SK-N-SH treated with all-trans-retinoic acid at 6 μM for 48 hours (cell line): ENCODE results near the gene GDAP1L1.

Experiments used
- CREB5 ChIP-seq: fragments of 250-450 bp; sonication (Bioruptor Pico); IDR thresholded peaks from 2 replicates; pipeline ENCODE4 v1.5.1; 2020; ENCODE audit warnings: low read depth, mild to moderate bottlenecking, moderate library complexity
- GLIS3 ChIP-seq: fragments of 250-450 bp; sonication (Bioruptor Pico); IDR thresholded peaks from 2 replicates; pipeline ENCODE4 v1.5.0; 2020; ENCODE audit warnings: mild to moderate bottlenecking, moderate library complexity
- ISL1 ChIP-seq: fragments of 250-450 bp; sonication (Bioruptor Pico); IDR thresholded peaks from 2 replicates; pipeline ENCODE4 v2.1.2; 2022; ENCODE audit warnings: mild to moderate bottlenecking, moderate library complexity
- RARB ChIP-seq: fragments of 250-450 bp; sonication (Bioruptor Pico); IDR thresholded peaks from 2 replicates; pipeline ENCODE4 v1.8.0; 2021; ENCODE audit warnings: mild to moderate bottlenecking, moderate library complexity
- TCF4 ChIP-seq: fragments of 250-450 bp; sonication (Bioruptor Pico); IDR thresholded peaks from 2 replicates; pipeline ENCODE4 v1.8.0; 2021; ENCODE audit warnings: mild to moderate bottlenecking, moderate library complexity, borderline replicate concordance
- ZC3H10 ChIP-seq: fragments of 250-450 bp; sonication (Bioruptor Pico); IDR thresholded peaks from 2 replicates; pipeline ENCODE4 v1.5.1; 2021; ENCODE audit warnings: mild to moderate bottlenecking, moderate library complexity

GRCh38 chr20:44224637-44225036 lies 22.5 kb upstream of the GDAP1L1 start:
- TF ChIP-seq RARB (CRISPR knock-in tag) (no peak), ZC3H10 (CRISPR knock-in tag) (no peak), TCF4 (no peak), CREB5 (CRISPR knock-in tag) (no peak), GLIS3 (CRISPR knock-in tag) (no peak), ISL1 (CRISPR knock-in tag) (no peak)
